Activated CD4-positive, alpha-beta T cell treated with anti-CD3 and anti-CD28 coated beads, Interleukin-10, Interleukin-2, amounts not matched to agents 100 ng/mL and 50 ng/mL, durations not matched to agents 16 hours and 8 hours (primary cell): ENCODE measurements around the gene USP37.
A peak's percentile ranks its signal among the peaks of the same experiment; 100 is the strongest.
"Not testable (repeated sequence)": the region's sequence is repeated elsewhere in the genome, so short reads cannot be mapped to it uniquely, and the experiment has no call there.

Experiments
- DNase-seq: peaks from one replicate; pipeline ENCODE4 v3.0.0-alpha.2; 2020

USP37 gene

GRCh38 chr2:218568190-218569037 is at the start of gene USP37, which contains the start of gene CNOT9:
TSS of gene USP37 (minus strand) at chr2:218568351. CDS start at chr2:218558653, 9,698 bp downstream.
TSS of gene CNOT9 (plus strand) at chr2:218568839. CDS start at chr2:218568955, 116 bp downstream.
- DNase-seq = peak; percentile 100

GRCh38 chr2:218615868-218616315 is 47.7 kb upstream of the USP37 start:
- no peak for DNase-seq

GRCh38 chr2:218607436-218608115 is 39.4 kb upstream of the USP37 start, which contains the start of gene PLCD4:
TSS of gene PLCD4 (plus strand) at chr2:218607899. CDS start at chr2:218615740, 7,841 bp downstream.
- no peak for DNase-seq

GRCh38 chr2:218605432-218605831 is 37.3 kb upstream of the USP37 start:
- no peak for DNase-seq

- DNase-seq = no peak
Measured at GRCh38 chr2:218585541-218585940, 17.4 kb upstream of the USP37 start.

GRCh38 chr2:218583983-218584850 is 16.1 kb upstream of the USP37 start:
- no peak for DNase-seq

GRCh38 chr2:218582076-218582475 is 13.9 kb upstream of the USP37 start:
- peak; percentile 79 for DNase-seq

- no peak for DNase-seq
Measured at GRCh38 chr2:218578272-218578877, 10.2 kb upstream of the USP37 start.

GRCh38 chr2:218577482-218578220 is 9.5 kb upstream of the USP37 start:
- DNase-seq = no peak

- DNase-seq = no peak
Measured at GRCh38 chr2:218576854-218577253, 8.7 kb upstream of the USP37 start.

- peak; percentile 10 for DNase-seq
Measured at GRCh38 chr2:218570850-218571249, 2.7 kb upstream of the USP37 start.

GRCh38 chr2:218569661-218570500 is 1.7 kb upstream of the USP37 start:
- DNase-seq = peak; percentile 31

GRCh38 chr2:218569038-218569431 is 884 bp upstream of the USP37 start:
- DNase-seq = peak; percentile 65

- no peak for DNase-seq
Measured at GRCh38 chr2:218567797-218568189, 358 bp downstream of the USP37 start.

- no peak for DNase-seq
Measured at GRCh38 chr2:218566296-218566695, 1.9 kb downstream of the USP37 start.

GRCh38 chr2:218564056-218564455 is 4.1 kb downstream of the USP37 start:
- no peak for DNase-seq

- no peak for DNase-seq
Measured at GRCh38 chr2:218558986-218559385, 9.2 kb downstream of the USP37 start.

- no peak for DNase-seq
Measured at GRCh38 chr2:218557941-218558340, 10.2 kb downstream of the USP37 start.

GRCh38 chr2:218555527-218555926 is 12.6 kb downstream of the USP37 start:
- DNase-seq = no peak

GRCh38 chr2:218554225-218554624 is 13.9 kb downstream of the USP37 start:
- DNase-seq = not testable (repeated sequence)

- no peak for DNase-seq
Measured at GRCh38 chr2:218547978-218548377, 20.2 kb downstream of the USP37 start.
